B cell (primary cell): ENCODE measurements around the gene PCOLCE2.

Experiments
- EZH2 ChIP-seq: IDR thresholded peaks from 2 replicates; pipeline ENCODE4 v1.6.1; 2012; ENCODE audit warnings: borderline replicate concordance, low read depth, mild to moderate bottlenecking, moderate library complexity, low read length; ENCODE audit not compliant: insufficient read depth, poor library complexity, severe bottlenecking
- TF ChIP-seq, protein P1 (sequence below): fragments of 200-600 bp; IDR thresholded peaks from one replicate; pipeline ENCODE4 v1.8.0; 2022; ENCODE audit warnings: antibody characterized with exemption, mild to moderate bottlenecking

DNA sequence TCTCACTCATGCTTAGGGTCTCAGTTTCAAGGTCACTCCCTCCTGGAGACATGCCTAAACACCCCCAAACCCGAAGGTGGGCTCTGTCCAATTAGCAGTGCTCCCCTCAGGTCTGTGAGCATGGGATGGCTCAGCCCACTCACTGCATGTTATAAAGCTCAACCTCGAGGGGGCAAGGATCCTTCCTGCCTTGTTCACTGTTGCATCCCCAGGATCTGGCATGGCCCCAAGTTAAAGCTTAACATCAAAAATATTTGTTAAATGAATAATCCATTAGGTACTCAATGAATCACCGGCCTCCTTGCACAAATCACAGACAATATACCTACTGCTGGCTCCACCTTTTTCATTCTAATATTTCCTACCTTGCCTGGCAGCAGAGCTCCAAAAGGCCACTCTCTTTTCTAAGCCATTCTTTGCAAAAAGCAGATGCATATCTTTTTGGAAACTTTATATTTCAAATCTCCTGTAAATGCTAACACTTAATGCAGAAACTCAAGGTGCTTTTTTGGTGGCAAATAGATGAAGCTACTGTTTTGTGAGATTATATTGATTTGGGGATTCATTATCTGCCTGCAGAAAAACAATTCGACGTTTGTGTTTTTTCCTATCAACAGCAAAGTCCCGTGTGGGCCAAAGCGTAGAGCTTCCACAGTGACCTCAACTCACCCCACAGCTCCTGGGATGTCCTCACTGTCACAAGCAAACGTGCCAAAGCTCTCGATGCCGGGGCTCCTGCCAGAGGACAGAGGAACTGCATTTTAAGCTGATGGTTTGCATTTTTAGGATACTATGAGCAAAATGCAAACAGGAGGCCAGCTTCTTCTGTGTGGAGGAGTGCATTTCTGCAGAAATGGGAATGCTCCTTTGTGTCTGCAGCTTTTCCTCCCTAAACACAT lies 35.4 kb downstream of the PCOLCE2 start:
- TF ChIP-seq, protein P1, sequence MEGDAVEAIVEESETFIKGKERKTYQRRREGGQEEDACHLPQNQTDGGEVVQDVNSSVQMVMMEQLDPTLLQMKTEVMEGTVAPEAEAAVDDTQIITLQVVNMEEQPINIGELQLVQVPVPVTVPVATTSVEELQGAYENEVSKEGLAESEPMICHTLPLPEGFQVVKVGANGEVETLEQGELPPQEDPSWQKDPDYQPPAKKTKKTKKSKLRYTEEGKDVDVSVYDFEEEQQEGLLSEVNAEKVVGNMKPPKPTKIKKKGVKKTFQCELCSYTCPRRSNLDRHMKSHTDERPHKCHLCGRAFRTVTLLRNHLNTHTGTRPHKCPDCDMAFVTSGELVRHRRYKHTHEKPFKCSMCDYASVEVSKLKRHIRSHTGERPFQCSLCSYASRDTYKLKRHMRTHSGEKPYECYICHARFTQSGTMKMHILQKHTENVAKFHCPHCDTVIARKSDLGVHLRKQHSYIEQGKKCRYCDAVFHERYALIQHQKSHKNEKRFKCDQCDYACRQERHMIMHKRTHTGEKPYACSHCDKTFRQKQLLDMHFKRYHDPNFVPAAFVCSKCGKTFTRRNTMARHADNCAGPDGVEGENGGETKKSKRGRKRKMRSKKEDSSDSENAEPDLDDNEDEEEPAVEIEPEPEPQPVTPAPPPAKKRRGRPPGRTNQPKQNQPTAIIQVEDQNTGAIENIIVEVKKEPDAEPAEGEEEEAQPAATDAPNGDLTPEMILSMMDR, result no peak
- no peak for TF ChIP-seq EZH2
